Measurements from ENCODE around the gene GTF3C2. TPM values are rescaled to one million over a fixed set of nuclear protein-coding genes. Genes with fewer than 3 reads are reported as not detected.

Gene GTF3C2
- total and polyA plus RNA-seq, 2 of the 13 experiments (the other 11 are each of a cell fraction or from before 2014, with no cell fraction given): 77.5 to 130 TPM

- 92% methylated on average over 8 of the region's 8 CpGs for WGBS (ENCODE audit: low lambda C conversion rate)
- ATAC-seq (no peak), FAIRE-seq (no peak), DNase-seq (ENCODE audit: low spot score) (no peak)
- no peaks in the 10 kb centered on the region for H3K79me2 ChIP-seq (ENCODE audit: insufficient read depth, low read length)
- no peak overlapping the region for H3K4me2 ChIP-seq (ENCODE audit: low read depth, low read length)
- H2AFZ ChIP-seq (ENCODE audit: low read length): no peak overlapping the region
- H4K20me1 ChIP-seq (ENCODE audit: insufficient read depth, low read length): no peaks in the 10 kb centered on the region
- no TSS peak for BruUV-seq (replicated peaks)
- intact Hi-C loops (cut with micrococcal nuclease; ENCODE audit: unreplicated experiment) (no loop called here), in situ Hi-C loops (cut with HindIII; ENCODE audit: extremely low pct_ligation_motif_present, low pct_unique_long_range_greater_than_20kb) (no loop called here)
- H3K9ac ChIP-seq (ENCODE audit: insufficient read depth, low read depth, low read length): no peak overlapping the region
- ChIA-PET POLR2A (interaction anchor here (1.2 to 1.6 kb wide), 2 partner anchors 12 to 56 kb away, joined by 3 to 6 read pairs; no protein-coding TSS in a partner anchor), CTCF (ENCODE audit: low intra/inter-chr PET ratio, low total read pairs) (no interaction called here)
- no peaks in the 10 kb centered on the region for H3K9me3 ChIP-seq (ENCODE audit: low read length)
- no peak overlapping the region for H3K4me3 ChIP-seq (replicated peaks in 1 of 3; ENCODE audit: insufficient read depth in 1 of 3, low read depth in 2 of 3, low read length in 3 of 3)
- H3K36me3 ChIP-seq (replicated peaks in 1 of 2; ENCODE audit: control insufficient read depth in 1 of 2, insufficient read depth in 2 of 2, low read length in 2 of 2): peaks cover 0 to 2% of the 10 kb centered on the region in 2 experiments; a peak in 1 of 5 replicates
- TF ChIP-seq GFI1 (CRISPR knock-in tag; IDR thresholded peaks at IDR 0.05; ENCODE audit: borderline replicate concordance) (no peak), KMT2B (CRISPR knock-in tag; IDR thresholded peaks at IDR 0.05) (no peak), ZKSCAN8 (CRISPR knock-in tag; IDR thresholded peaks at IDR 0.05; ENCODE audit: borderline replicate concordance) (no peak), ATF3 (CRISPR knock-in tag; IDR thresholded peaks at IDR 0.05) (no peak), NFE2 (CRISPR knock-in tag; IDR thresholded peaks at IDR 0.05) (no peak), IRF1 (CRISPR knock-in tag; IDR thresholded peaks at IDR 0.05; ENCODE audit: low read depth) (no peak), ETS1 (CRISPR knock-in tag; IDR thresholded peaks at IDR 0.05) (no peak), TRIM24 (CRISPR knock-in tag; IDR thresholded peaks at IDR 0.05) (no peak), POGK (CRISPR knock-in tag; conservative IDR thresholded peaks at IDR 0.05) (no peak)
- TF ChIP-seq, protein P1, sequence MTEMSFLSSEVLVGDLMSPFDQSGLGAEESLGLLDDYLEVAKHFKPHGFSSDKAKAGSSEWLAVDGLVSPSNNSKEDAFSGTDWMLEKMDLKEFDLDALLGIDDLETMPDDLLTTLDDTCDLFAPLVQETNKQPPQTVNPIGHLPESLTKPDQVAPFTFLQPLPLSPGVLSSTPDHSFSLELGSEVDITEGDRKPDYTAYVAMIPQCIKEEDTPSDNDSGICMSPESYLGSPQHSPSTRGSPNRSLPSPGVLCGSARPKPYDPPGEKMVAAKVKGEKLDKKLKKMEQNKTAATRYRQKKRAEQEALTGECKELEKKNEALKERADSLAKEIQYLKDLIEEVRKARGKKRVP (CRISPR knock-in tag; IDR thresholded peaks at IDR 0.05): no peak
- no peaks in the 10 kb centered on the region for H3K27me3 ChIP-seq (ENCODE audit: control insufficient read depth in 1 of 2, insufficient read depth in 2 of 2, low read length in 2 of 2)
- H3K4me1 ChIP-seq (ENCODE audit: insufficient read depth, low read length): peaks cover 31% of the 10 kb centered on the region
- H3K27ac ChIP-seq (ENCODE audit: extremely low read length, insufficient read depth, low read length): no peak overlapping the region
Measured at GRCh38 chr2:27315122-27315521, 41.4 kb downstream of the GTF3C2 start.
